Islet of Langerhans (tissue), 1 donor: ENCODE results near the gene PIANP.
A peak's percentile ranks its signal among the peaks of the same experiment; 100 is the strongest.

ENCODE experiments used
- FAIRE-seq: peaks from one replicate; lab custom pipeline; 2011; peaks lifted over from hg19 to GRCh38; lab: Jason Lieb, UNC

PIANP gene

DNA sequence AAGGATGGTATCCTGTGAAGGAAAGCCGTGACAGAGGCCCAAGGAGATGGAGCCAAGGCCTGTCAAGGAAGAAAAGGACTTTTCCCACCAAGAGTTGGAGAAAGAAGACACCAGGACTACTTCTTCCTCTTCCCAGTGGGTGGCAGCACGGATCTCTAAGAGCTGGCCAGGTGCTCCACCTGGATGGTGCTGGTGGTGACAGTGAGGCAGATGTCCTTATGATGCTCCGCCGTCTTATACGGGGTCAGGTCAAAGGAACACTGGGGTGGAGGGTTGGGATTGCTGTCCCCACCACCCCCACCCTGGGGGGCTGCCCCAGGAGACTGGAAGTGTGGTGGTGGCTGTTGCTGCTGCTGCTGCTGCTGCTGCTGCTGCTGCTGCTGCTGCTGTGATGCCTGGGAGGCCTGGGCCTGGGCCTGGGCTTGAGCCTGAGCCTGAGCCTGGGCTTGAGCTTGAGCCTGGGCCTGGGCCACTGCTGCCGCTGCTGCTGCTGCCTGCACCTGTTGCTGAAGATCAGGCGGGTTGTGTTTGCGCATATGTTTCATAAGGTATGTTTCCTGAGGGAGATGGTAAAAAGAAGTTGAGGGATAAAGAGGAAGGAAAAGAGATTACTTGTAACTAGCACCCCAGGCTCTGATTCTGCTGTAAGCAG lies 32.9 kb downstream of the PIANP start:
- no peak for FAIRE-seq

DNA sequence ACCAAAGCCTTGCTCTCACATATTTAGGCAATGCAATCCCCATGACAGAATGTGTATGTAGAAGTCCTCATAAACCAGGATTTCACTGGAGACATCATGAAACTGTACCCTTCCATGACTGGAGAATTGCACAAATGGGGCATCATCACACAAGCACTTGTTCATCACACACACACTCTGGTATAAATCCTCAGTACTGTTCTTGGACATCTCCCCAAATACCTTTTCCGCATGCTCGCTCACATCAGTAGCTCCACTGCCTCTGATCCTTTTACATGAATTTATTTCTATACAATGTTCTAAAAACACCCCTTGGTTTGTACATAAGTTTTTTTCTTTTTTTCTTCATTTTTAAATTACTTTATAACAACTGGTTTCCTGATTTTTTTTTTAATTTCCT lies 34.4 kb downstream of the PIANP start:
- no peak for FAIRE-seq

DNA sequence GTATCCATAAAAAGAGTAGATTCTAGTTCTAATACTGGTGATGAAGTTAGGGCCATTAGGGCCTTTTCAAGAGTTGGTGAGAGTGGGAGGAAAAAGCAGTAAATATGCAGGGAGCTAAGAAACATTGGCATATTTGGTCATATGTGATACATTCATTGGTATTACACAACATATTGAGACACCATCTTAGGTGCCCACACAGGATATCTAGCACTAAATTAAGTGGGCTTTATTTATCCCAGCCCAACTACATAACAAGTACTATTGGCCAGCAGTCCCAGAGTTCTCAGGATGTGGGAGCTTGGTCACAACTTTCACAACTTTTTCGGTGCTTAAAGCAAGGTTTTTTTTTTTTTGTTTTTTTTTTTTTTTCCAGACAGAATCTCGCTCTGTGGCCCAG lies 35.7 kb downstream of the PIANP start:
- no peak for FAIRE-seq

DNA sequence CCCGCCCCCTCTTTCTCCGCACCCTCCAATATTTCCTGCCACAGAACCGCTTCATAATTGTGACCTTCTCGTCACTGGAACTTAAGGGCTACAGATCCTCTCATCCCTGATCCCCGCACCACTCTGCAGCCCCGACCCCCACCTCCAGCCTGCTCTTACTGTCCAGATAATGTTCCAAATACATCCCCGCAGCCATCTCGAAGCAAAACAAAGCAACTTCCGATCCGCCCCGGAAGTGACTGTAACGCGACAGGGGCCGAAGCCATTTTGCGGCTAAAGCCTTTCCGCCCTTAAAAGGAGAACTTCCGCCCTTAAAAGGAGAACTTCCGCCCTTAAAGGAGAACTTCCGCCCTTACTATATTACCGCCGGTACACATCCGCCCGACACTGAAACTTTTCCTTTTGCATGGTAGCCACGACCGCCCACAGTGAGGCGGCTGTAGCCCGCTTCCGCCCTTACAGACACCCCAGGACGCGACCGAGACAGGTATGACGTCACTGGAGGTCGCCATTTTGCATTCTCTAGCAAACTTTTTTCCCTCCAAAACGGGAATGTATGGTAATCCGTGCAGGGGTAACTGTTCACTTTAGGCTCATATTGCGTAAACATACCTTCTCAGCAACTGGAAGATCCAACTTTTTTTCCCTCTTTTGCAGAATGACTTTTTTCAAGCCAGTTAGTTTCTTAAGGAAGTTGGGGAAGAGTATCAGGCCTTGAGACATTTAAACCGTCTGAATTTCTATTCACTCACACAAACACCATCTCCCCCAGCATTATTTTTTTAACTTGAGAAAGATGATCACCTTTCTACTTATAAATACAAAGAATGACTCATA lies 37.5 kb downstream of the PIANP start, which contains the start of gene ING4:
ING4 (minus strand) TSS at position 214 of the 837 bp plus-strand sequence; CDS start at position 196, 18 bp downstream.
- peak; percentile 97 for FAIRE-seq

DNA sequence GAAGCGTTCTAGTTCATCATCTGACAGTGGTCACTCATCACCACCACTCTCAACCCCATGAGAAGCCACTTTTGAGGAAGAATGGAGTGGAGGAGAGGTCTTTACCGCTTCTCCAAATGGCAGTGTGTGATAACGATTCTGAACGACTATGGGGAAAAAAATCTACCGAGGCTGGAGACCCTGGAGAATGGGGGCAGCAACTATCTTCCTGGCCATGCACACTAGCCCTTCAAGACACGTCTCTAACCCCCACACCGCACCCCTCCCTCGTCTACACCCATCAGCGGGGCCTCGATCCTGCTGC lies 38.1 kb downstream of the PIANP start:
- no peak for FAIRE-seq

DNA sequence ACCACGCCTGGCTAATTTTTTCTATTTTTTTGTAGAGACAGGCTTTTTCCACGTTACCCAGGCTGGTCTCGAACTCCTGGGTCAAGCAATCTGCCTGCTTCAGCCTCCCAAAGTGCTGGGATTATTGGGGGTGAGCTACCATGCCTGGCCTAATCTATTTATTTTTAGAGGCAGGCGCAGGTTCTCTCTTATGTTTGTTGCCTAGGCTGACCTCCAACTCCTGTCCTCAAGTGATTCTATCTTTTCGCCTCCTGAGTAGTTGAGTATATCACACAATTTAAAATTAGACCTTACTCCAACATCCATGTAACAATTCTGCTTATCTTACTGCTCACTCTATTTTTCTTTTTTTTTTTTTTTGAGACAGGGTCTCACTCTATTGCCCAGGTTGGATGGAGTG lies 46.6 kb downstream of the PIANP start:
- no peak for FAIRE-seq

DNA sequence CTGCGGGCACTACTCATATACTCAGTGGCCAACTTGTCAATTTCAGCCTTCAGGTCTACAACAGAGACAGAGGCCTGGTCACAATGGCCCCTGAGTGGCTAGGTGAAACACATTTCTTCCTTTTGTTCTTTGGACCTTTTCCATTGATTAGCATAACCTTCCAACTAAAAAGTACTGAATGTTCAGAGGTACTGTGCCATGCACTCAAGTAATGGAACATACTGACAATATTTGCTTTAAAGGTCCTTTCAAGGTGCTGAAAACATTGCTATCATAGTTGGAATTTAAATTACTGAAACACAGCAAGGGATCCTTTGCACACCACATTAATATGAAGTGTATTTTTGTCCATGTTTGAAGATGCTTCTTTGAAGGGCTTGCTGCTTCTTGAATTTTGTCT lies 47.3 kb downstream of the PIANP start:
- no peak for FAIRE-seq

DNA sequence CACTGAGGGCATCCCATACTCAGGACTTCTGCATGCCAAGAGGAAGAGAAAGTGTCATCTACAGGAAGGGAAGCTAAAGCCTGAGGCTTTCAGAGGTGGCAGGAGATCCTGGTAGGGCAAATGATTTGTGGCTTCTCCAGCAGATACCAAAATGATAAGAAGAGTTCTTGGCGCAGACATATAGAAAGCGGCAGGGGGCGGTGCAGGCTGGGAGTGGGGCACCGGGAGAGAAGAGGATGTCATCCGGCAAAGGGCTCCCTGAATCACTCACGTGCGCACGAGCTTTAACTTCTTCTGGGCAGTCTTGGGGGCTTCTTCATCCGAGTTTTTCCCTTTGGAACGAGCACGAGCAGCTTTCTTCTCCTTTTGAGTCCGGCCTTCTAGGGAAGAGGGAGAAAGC lies 48.2 kb downstream of the PIANP start:
- FAIRE-seq = no peak

DNA sequence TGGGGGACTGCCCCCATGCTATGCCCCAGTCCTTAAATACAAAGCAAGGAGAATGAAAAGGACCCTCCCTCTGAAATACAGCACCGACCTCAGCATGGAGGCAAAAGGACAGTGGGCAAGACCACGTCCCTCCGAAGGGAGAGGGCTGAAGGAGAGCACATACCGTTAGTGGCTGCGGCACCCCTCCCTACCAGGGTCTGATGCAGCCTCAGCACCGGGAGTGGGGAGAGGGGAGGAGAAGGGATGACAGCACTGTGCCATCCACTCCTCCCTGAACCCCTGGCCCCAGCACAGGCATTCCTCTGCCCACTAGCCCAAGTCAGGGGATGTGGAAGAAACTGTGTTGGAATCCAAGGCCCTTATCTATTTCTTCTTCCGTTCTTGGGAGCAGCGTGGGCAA lies 49.8 kb downstream of the PIANP start:
- no peak for FAIRE-seq

DNA sequence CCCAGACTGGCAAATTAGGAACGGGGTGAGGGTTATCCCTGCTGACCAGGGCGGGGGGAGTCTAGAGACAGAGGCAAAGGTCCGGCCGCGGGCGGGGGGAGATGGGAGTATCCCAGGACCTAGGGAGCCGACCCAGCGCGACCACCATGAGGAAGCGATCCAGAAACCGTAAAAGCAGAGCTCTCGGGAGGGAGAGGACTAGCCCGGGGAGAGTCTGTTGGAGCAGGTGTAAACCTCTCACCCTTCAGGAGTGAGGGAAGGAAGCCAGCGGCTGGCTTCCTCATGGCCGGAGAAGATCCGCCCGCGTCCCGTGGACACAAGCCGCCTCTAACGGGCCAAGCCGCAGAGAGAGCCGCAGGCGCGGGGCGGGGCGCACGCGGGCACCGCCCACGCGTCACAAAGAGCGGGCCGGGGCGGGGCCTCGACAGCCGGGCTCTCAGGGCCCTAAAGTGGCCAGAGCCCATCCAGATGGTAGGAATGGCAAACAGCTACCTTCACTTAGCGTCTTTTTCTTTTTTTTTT lies 53.5 kb downstream of the PIANP start, which contains the start of gene ACRBP:
ACRBP (minus strand) TSS at position 350 of the 522 bp plus-strand sequence; CDS start at position 284, 66 bp downstream.
- no peak for FAIRE-seq

DNA sequence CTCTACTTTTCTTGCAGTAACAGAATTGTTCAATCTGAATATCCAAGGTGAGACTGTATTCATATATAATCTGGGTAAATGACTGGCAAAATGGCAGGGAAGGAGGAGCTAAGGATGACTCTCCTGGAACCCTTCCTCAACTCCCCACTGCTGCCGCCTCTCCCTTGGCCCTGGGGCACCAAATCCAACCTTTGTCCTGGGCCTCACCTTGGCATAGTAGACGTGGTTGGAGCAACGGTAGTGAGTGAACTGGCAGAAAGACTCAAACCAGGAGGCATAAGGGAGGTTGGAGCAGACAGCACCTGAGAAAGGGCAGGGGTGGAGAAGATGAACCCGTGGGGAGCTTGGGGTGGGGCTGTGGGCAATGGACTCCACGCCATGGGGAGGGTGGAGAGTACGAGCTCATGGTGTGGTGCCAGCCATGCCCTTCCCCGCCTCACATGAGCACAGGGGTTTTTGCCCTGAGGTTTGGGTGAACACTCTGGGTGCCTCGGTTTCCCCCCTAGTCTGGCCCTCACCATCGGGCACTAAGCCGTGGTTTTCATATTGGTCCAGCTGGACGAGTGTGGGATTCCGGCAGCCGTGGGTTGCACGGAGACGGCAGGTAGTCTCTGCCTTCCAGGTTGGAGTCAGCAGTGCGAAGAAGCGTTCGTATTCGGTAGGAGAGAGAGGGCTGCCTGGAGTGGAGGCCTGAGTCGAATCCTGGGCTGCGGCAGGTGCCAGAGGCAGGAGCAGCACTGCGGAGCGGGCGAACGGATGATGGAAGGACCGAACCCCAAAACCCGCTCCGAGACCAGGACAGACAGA lies 54.1 kb downstream of the PIANP start:
- no peak for FAIRE-seq

DNA sequence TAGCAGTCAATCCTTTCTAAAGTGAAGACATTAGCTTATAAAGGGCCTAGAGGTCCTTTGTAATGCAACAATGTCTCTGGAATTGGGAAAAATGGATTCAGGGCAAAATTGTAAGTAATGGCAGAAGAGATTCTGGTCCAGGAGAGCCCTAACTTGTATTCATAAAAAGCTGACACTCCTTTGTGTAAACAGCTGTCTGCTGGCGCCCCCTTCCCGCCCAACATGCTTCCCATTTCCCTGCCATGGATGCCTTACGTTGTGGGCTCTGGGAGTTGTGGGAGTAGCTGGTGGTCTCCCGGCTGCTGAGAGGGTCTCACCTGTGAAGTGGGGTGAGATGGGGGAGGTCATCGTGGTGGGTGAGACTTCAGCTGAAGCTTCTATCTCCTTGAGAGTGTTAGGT lies 55.7 kb downstream of the PIANP start:
- no peak for FAIRE-seq

DNA sequence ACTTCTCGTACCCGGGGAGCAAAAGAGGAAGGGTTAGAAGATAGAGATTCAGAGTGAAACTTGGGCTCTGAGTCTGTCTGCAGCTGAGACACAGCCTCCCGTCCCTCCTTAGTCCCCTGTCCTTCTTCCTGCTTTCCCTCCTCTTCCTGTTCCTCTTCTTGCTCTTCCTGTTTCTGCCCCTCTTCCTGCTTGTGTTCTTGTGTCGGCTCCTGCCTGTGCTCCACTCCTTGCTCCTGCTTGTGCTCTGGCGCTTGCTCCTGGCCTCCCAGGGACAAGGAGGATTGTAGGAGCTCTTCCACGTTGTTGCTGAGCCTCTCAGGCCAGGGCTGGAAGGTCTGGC lies 56.4 kb downstream of the PIANP start:
- no peak for FAIRE-seq
